Measurements from ENCODE around the gene BMP5. TPM values are rescaled to one million over a fixed set of nuclear protein-coding genes. Genes with fewer than 3 reads are reported as not detected.
"Not testable (repeated sequence)": the region's sequence is repeated elsewhere in the genome, so short reads cannot be mapped to it uniquely, and the experiment has no call there.

The BMP5 gene
- not detected for total RNA-seq
- total RNA-seq, result 0 reads per million in 2 donors

DNA sequence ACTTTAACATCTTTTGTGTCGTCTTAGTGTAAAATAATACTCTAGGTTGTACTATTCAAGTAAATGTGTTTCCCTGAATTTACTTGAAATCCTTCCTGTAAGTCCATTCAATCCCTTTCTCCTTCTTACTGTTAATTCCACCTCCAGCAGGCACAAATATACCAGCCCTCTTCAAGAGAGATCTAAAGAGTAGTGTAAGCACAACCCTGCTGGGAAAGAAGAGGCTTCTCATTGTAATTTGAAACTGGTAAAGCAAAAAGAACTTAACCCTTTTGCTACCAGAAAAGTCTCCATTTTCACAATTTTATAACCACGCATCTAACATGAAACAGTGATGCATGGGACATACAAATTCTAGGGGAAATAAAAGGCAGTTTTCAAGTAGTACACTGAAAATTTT, at the start of gene BMP5:
TSS of gene BMP5 (minus strand) at position 191 of the 400 bp plus-strand sequence. CDS start 725 bp downstream, outside the sequence.
- no peaks in the 10 kb centered on the region for H3K4me1 Mint-ChIP-seq
- no peaks in the 10 kb centered on the region for H3K27me3 Mint-ChIP-seq
- H3K4me3 Mint-ChIP-seq, result no peak within 1 kb of the TSS
- DNase-seq, result no peak
- no peak for ATAC-seq
- no peaks in the 10 kb centered on the region for H3K36me3 Mint-ChIP-seq (ENCODE audit: low read depth)
- no peak within 1 kb of the TSS for H3K27ac Mint-ChIP-seq
- no peaks in the 10 kb centered on the region for H3K9me3 ChIP-seq (ENCODE audit: control insufficient read depth, low read length, poor library complexity, severe bottlenecking)

DNA sequence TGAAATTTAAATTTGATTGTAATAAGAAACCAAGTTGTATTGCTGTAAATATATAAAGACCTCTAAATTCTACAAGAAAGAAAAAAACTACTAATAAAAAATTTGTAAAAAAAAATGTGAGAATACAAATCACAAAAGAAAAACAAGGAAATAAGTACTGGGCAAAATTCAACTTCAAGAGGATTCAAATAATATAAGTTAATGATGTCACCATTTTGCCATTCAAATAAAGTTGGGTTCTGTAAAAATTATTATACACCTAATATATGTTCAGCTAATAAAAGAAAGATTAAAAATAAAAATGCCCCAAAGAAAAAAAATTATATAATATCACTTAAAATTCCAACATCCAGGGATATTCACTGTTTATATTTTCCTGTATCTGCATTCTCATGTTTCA, 47.0 kb upstream of the BMP5 start:
- Mint-ChIP-seq H3K27ac (no peak overlapping the region), H3K4me3 (no peak overlapping the region), H3K27me3 (no peaks in the 10 kb centered on the region), H3K4me1 (no peaks in the 10 kb centered on the region), H3K36me3 (ENCODE audit: low read depth) (no peaks in the 10 kb centered on the region)
- no peaks in the 10 kb centered on the region for H3K9me3 ChIP-seq (ENCODE audit: control insufficient read depth, low read length, poor library complexity, severe bottlenecking)
- DNase-seq, result no peak
- no peak for ATAC-seq

DNA sequence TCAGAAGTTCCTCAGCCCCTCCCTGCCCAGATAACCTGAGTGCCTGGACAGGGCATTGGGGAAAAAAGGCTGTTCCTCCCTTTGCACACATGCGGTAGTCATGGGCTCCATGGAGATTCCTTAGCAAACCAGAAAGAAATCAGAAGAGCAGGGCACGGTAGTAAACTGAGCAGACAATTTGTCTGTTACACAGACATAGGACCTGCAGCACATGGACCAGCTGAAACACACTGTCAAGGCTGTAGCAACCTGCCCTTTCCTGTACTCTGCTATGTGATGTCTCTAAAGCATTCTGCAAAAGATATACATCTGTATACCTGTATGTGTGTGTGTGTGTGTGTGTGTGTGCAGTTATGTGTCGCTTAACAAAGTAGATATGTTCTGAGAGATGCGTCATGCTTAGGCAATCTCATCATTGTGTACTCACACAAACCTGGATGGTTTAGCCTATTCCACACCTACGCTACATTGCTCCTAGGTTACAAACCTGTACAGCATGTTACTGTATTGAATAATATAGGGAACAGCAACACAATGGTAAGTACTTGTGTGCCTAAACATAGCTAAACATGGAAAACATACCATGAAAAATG, 44.4 kb upstream of the BMP5 start:
- Mint-ChIP-seq H3K4me3 (no peak overlapping the region), H3K4me1 (no peaks in the 10 kb centered on the region), H3K36me3 (ENCODE audit: low read depth) (no peaks in the 10 kb centered on the region), H3K27me3 (no peaks in the 10 kb centered on the region), H3K27ac (no peak overlapping the region)
- no peak for ATAC-seq
- no peaks in the 10 kb centered on the region for H3K9me3 ChIP-seq (ENCODE audit: control insufficient read depth, low read length, poor library complexity, severe bottlenecking)
- no peak for DNase-seq

DNA sequence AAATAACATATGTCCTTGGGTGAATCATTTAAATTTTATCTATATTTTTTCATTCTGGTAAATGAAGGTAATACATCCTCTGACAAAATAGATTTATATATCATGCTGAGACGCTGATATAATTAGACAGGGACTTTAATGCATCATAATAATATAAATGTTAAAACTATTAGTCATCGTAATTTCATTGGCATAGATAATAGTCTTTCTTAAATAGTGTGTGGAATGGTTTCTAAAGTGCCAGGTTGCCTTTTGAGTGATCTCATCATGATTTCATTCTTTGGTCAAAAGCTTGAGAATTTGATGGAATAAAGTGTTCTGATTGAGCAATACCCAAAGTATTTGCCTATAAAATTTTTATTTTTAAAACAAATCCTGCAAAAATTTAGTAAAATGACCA, 43.2 kb upstream of the BMP5 start:
- DNase-seq, result no peak
- ATAC-seq, result no peak
- H3K9me3 ChIP-seq (ENCODE audit: control insufficient read depth, low read length, poor library complexity, severe bottlenecking), result no peaks in the 10 kb centered on the region
- no peak overlapping the region for H3K4me3 Mint-ChIP-seq
- H3K4me1 Mint-ChIP-seq, result no peaks in the 10 kb centered on the region
- no peak overlapping the region for H3K27ac Mint-ChIP-seq
- H3K36me3 Mint-ChIP-seq (ENCODE audit: low read depth), result no peaks in the 10 kb centered on the region
- H3K27me3 Mint-ChIP-seq, result no peaks in the 10 kb centered on the region

DNA sequence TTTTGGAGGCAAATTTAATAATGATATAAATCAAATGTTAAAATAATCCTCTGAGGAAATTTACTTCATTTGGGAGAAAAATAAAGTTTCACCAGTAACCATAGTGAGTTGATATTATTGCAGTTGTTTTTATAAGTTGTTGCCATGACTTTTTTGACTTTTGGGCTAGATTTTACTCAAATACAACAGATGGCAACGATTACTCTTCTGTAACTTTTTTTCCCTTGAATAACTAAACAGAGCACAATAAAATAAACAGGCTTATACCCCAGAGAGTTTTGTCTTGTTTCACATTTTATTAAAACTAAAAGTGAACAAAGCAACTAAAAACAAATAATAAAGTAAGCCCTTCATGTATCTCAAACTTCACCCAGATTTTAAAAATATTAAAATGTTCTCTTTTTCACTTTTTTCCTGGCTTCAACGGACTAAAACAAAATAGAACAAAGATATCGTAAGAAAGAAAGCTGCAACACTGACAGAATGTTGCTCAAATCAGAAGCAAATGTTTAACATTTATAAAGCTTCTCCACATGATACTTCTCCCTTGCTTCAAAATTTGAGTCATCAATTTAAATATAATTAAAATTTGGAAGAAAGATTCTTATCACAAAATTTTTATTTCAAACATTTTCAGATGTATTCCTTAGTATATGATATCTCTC, 42.5 kb upstream of the BMP5 start:
- DNase-seq, result no peak
- Mint-ChIP-seq H3K4me3 (no peak overlapping the region), H3K27ac (no peak overlapping the region), H3K4me1 (no peaks in the 10 kb centered on the region), H3K36me3 (ENCODE audit: low read depth) (no peaks in the 10 kb centered on the region), H3K27me3 (no peaks in the 10 kb centered on the region)
- ATAC-seq, result no peak
- H3K9me3 ChIP-seq (ENCODE audit: control insufficient read depth, low read length, poor library complexity, severe bottlenecking), result no peaks in the 10 kb centered on the region

DNA sequence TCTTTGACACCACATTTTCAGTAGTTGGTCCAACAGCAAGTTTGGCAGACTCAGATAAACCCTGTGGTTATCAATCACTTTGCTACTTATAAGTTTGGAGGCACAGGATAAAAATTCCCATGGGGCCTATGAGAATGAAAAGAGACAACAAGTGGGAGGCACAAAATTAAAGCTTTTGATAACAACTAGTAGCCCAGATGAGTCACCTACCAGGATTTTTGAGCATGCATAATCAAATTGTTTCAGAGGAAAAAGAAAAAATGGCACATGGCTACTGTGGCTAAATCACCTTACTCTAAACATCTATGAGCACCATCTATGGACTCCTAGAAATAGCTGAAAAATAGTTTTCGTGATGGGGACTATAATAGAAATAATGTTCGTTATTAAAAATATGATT, 40.8 kb upstream of the BMP5 start:
- Mint-ChIP-seq H3K36me3 (ENCODE audit: low read depth) (no peaks in the 10 kb centered on the region), H3K27me3 (no peaks in the 10 kb centered on the region), H3K4me3 (no peak overlapping the region), H3K27ac (no peak overlapping the region), H3K4me1 (no peaks in the 10 kb centered on the region)
- no peaks in the 10 kb centered on the region for H3K9me3 ChIP-seq (ENCODE audit: control insufficient read depth, low read length, poor library complexity, severe bottlenecking)
- no peak for DNase-seq
- no peak for ATAC-seq

DNA sequence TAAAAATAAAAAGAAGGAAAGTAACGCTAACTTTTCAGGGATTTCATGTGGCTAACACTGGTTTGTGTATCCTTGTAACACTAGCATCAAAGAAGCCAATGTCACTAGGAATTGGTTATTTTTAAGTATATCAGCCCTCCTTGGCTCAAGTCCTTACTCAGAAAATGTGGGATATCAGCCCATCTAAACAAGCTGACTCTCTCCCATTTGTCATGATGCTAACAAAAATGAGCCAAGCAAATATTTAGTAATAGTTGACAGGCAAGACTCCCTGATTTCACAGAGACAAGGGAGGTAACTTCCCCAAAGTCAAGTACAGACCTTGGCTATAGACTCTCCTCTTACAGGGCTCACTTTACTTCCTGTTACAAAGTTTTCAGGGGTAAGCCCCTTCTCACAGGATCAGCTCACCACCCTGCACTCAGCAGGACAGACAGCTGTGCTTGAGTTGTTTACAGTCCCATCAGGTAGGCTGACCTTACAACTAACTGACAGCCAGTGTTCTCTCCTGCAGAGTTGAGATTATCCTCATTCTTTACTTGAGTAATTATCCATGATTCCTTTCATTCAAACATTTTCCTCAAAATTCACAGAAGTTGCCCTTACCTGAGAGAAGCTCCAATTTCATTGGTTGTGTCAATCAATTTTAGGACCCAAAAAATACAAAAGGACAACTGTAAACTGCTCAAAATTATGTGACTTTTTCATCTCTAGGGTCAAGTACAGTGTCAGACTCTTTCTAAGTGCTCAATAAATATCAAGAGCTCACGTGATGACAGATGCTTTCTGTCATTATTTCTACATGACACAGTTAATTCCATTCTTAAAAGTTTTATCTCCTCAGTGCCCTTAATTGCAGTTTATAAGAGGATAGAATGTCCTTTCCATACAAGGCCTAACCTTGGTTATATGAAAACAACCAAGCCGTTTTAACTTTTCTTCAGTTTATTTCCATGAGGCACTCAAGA, 38.1 kb upstream of the BMP5 start:
- no peak overlapping the region for H3K27ac Mint-ChIP-seq
- no peak overlapping the region for H3K4me3 Mint-ChIP-seq
- H3K36me3 Mint-ChIP-seq (ENCODE audit: low read depth), result no peaks in the 10 kb centered on the region
- ATAC-seq (no peak), DNase-seq (no peak)
- no peaks in the 10 kb centered on the region for H3K4me1 Mint-ChIP-seq
- H3K9me3 ChIP-seq (ENCODE audit: control insufficient read depth, low read length, poor library complexity, severe bottlenecking), result no peaks in the 10 kb centered on the region
- H3K27me3 Mint-ChIP-seq, result no peaks in the 10 kb centered on the region

DNA sequence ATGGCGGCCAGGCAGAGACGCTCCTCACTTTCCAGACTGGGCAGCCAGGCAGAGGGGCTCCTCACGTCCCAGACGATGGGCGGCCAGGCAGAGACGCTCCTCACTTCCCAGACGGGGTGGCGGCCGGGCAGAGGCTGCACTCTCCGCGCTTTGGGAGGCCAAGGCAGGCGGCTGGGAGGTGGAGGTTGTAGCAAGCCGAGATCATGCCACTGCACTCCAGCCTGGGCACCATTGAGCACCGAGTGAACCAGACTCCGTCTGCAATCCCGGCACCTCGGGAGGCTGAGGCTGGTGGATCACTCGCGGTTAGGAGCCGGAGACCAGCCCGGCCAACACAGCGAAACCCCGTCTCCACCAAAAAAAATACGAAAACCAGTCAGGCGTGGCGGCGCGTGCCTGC, 35.1 kb upstream of the BMP5 start:
- H3K36me3 Mint-ChIP-seq (ENCODE audit: low read depth); ATAC-seq; H3K9me3 ChIP-seq (ENCODE audit: control insufficient read depth, low read length, poor library complexity, severe bottlenecking); H3K4me1 Mint-ChIP-seq; H3K27me3 Mint-ChIP-seq; H3K27ac Mint-ChIP-seq; DNase-seq; H3K4me3 Mint-ChIP-seq: not testable (repeated sequence)

DNA sequence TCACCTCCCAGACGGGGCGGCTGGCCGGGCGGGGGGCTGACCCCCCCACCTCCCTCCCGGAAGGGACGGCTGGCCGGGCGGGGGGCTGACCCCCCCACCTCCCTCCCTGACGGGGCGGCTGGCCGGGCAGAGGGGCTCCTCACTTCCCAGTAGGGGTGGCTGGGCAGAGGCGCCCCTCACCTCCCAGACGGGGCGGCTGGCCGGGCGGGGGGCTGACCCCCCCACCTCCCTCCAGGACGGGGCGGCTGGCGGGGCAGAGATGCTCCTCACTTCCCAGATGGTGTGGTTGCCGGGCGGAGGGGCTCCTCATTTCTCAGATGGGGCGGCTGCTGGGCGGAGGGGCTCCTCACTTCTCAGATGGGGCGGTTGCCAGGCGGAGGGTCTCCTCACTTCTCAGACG, 34.5 kb upstream of the BMP5 start:
- not testable (repeated sequence) for H3K27ac Mint-ChIP-seq; DNase-seq; H3K36me3 Mint-ChIP-seq (ENCODE audit: low read depth); H3K27me3 Mint-ChIP-seq; H3K4me3 Mint-ChIP-seq; ATAC-seq; H3K4me1 Mint-ChIP-seq; H3K9me3 ChIP-seq (ENCODE audit: control insufficient read depth, low read length, poor library complexity, severe bottlenecking)

DNA sequence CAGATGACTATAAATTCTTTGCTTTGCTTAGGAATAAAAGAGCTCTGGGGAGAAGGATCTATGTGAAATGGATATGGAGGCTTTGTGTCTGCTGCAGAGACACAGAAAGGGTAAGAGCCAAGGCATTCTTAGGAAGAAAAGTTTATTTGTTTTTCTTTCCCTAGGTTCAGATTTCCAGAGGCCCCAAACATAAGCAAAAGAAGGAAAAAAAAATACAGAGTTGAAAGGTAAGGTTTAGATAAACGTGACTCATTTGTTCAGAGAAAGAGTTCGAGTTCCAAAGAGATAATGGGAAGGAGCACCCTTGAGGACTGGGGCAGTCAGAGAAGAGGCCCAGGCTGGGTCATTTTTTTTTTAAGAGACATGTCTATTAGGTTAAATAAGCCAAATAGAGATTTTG, 27.4 kb upstream of the BMP5 start:
- Mint-ChIP-seq H3K4me1 (no peaks in the 10 kb centered on the region), H3K27ac (no peak overlapping the region), H3K36me3 (ENCODE audit: low read depth) (no peaks in the 10 kb centered on the region), H3K4me3 (no peak overlapping the region), H3K27me3 (no peaks in the 10 kb centered on the region)
- ATAC-seq (no peak), DNase-seq (no peak)
- H3K9me3 ChIP-seq (ENCODE audit: control insufficient read depth, low read length, poor library complexity, severe bottlenecking), result no peaks in the 10 kb centered on the region

DNA sequence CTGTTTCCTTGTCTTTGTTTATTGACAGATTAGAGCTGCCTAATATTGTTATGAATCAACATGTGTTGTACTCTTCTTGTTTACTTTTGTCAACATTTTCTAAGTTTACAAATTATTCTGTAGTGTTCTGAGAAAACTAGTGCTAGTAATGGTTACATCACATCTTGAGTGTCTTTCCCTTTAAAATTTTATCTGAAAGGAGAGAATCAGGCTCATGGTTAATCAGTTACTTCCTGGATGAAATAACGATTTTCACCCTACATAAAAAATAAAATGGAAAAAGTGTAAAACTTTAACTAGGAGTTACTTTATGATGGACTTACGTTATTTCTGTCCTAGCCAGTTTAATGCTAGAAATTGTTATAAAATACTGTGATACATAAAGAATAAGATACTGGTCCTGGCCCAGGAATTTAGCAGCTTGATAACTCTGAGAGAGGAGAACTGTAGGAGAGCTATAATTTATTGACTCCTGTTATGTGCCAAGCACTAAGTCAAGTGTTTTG, 26.4 kb upstream of the BMP5 start:
- Mint-ChIP-seq H3K4me3 (no peak overlapping the region), H3K36me3 (ENCODE audit: low read depth) (no peaks in the 10 kb centered on the region), H3K4me1 (no peaks in the 10 kb centered on the region), H3K27me3 (no peaks in the 10 kb centered on the region), H3K27ac (no peak overlapping the region)
- H3K9me3 ChIP-seq (ENCODE audit: control insufficient read depth, low read length, poor library complexity, severe bottlenecking), result no peaks in the 10 kb centered on the region
- no peak for ATAC-seq
- DNase-seq, result no peak

DNA sequence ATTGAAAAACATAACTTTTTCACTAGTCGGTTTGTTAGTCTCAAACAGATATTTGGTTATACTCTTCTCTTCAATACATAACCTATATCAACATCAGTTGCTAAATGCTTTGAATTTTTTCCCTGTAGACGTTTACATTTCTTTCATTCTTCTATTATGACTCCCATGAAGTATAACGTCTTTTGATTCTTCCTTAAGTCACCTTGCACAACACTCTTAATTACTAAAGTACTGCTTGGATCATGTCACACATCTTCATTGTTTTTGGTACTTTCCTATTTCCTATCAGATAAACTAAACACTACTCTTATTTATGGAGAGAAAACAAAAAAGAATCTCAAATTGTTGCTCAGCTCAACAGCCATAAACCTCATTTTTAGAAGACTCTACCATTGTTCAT, 23.0 kb upstream of the BMP5 start:
- H3K27ac Mint-ChIP-seq, result no peak overlapping the region
- H3K36me3 Mint-ChIP-seq (ENCODE audit: low read depth), result no peaks in the 10 kb centered on the region
- ATAC-seq, result no peak
- no peaks in the 10 kb centered on the region for H3K4me1 Mint-ChIP-seq
- H3K4me3 Mint-ChIP-seq, result no peak overlapping the region
- H3K9me3 ChIP-seq (ENCODE audit: control insufficient read depth, low read length, poor library complexity, severe bottlenecking), result no peaks in the 10 kb centered on the region
- no peak for DNase-seq
- no peaks in the 10 kb centered on the region for H3K27me3 Mint-ChIP-seq

DNA sequence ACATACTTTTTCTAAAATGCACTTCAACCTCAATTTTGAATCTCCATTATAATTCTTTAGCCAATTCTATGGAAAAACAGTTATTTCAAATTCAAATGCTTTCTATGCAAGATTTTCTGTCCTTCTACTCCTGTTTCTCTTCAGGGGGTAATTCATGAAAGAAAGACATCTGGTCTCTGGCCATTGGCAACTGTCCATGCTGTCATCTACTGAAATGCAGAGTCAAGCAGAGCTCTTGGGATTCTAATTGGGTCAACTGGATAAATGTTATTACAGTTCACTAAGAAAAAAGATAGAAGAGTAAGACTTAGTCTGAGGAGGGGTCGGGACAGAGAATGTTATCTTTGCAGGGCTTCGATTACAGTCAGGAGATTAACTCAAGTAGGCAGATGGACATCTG, 22.0 kb upstream of the BMP5 start:
- DNase-seq (no peak), ATAC-seq (no peak)
- Mint-ChIP-seq H3K4me3 (no peak overlapping the region), H3K4me1 (no peaks in the 10 kb centered on the region), H3K27me3 (no peaks in the 10 kb centered on the region), H3K36me3 (ENCODE audit: low read depth) (no peaks in the 10 kb centered on the region), H3K27ac (no peak overlapping the region)
- no peaks in the 10 kb centered on the region for H3K9me3 ChIP-seq (ENCODE audit: control insufficient read depth, low read length, poor library complexity, severe bottlenecking)
